PFSK-1 (cell line): ENCODE results near the gene RELA.

Experiments used
- FOXP2 ChIP-seq: optimal IDR thresholded peaks from 2 replicates; pipeline ENCODE3; 2011; ENCODE audit warnings: borderline replicate concordance, control low read depth, inconsistent platforms; ENCODE audit not compliant: insufficient read depth; ENCODE audit errors: extremely low read length, extremely low read depth
- POLR2AphosphoS5 ChIP-seq: IDR thresholded peaks from 2 replicates; pipeline ENCODE4 v1.6.1; 2012; ENCODE audit warnings: low read depth, mild to moderate bottlenecking, control low read depth, low read length, moderate library complexity
- SIN3A ChIP-seq: IDR thresholded peaks from 2 replicates; pipeline ENCODE4 v1.6.1; 2012; ENCODE audit warnings: mild to moderate bottlenecking, low read length, moderate library complexity, borderline replicate concordance; ENCODE audit not compliant: insufficient read depth
- TAF1 ChIP-seq: IDR thresholded peaks from 2 replicates; pipeline ENCODE4 v1.6.1; 2012; ENCODE audit warnings: low read length, control low read depth, borderline replicate concordance; ENCODE audit not compliant: insufficient read depth
- TF ChIP-seq, protein P1 (sequence below), 2 experiments: IDR thresholded peaks; 2 replicates each; pipeline versions ENCODE4 v1.6.1 to v1.8.0; 2011 to 2012; ENCODE audit warnings: low read depth in 2 of 2, low read length in 2 of 2, control low read depth in 1 of 2, inconsistent platforms in 1 of 2, mild to moderate bottlenecking in 1 of 2, moderate library complexity in 1 of 2; ENCODE audit not compliant: insufficient read depth in 1 of 2

The RELA gene

GRCh38 chr11:65637794-65638419 lies 24.8 kb downstream of the RELA start, which contains the start of gene SIPA1:
Gene SIPA1 (plus strand): TSS chr11:65638101. CDS start chr11:65640922, 2,821 bp downstream.
- TF ChIP-seq POLR2AphosphoS5 = peak; percentile 85
- TF ChIP-seq FOXP2 = no peak
- TF ChIP-seq, protein P1, sequence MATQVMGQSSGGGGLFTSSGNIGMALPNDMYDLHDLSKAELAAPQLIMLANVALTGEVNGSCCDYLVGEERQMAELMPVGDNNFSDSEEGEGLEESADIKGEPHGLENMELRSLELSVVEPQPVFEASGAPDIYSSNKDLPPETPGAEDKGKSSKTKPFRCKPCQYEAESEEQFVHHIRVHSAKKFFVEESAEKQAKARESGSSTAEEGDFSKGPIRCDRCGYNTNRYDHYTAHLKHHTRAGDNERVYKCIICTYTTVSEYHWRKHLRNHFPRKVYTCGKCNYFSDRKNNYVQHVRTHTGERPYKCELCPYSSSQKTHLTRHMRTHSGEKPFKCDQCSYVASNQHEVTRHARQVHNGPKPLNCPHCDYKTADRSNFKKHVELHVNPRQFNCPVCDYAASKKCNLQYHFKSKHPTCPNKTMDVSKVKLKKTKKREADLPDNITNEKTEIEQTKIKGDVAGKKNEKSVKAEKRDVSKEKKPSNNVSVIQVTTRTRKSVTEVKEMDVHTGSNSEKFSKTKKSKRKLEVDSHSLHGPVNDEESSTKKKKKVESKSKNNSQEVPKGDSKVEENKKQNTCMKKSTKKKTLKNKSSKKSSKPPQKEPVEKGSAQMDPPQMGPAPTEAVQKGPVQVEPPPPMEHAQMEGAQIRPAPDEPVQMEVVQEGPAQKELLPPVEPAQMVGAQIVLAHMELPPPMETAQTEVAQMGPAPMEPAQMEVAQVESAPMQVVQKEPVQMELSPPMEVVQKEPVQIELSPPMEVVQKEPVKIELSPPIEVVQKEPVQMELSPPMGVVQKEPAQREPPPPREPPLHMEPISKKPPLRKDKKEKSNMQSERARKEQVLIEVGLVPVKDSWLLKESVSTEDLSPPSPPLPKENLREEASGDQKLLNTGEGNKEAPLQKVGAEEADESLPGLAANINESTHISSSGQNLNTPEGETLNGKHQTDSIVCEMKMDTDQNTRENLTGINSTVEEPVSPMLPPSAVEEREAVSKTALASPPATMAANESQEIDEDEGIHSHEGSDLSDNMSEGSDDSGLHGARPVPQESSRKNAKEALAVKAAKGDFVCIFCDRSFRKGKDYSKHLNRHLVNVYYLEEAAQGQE (IDR thresholded peaks at IDR 0.05; ENCODE audit: insufficient read depth in 1 of 2, low read depth in 2 of 2, low read length in 2 of 2) = no peak
- no peak for TF ChIP-seq SIN3A
- TF ChIP-seq TAF1 = no peak; the same call in 1 of the 2 replicates

DNA sequence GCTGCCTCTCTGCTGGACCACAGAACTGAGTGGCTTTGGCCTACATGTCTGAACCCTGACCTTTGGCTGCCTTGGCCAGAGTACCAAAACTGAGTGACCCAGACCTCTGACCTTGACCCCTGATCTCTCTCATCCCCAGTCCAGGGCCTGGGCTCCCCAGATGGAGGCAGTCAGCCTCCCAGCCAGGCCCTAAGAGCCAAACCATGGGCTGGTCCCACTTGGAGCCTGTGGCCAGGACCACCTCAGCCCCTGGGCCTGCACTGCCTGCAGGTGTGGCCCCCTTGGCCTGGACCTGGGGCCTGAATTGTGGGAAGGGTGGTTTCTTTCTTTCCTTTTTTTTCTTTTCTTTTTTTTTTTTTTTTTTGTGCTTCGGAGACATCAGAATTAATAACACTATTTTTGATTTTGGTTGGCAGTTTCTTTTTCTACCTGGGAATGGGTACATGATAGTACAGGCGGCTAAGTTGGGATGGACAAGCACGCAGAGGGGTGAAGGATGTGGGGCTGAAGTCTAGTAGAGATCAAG lies 25.6 kb downstream of the RELA start:
- no peak for TF ChIP-seq POLR2AphosphoS5
- TF ChIP-seq TAF1 = no peak
- no peak for TF ChIP-seq SIN3A
- TF ChIP-seq, protein P1 (IDR thresholded peaks at IDR 0.05; ENCODE audit: insufficient read depth in 1 of 2, low read depth in 2 of 2, low read length in 2 of 2) = no peak

- TF ChIP-seq TAF1 (no peak), SIN3A (no peak), FOXP2 (no peak), POLR2AphosphoS5 (no peak)
- TF ChIP-seq, protein P1 (IDR thresholded peaks at IDR 0.05; ENCODE audit: insufficient read depth in 1 of 2, low read depth in 2 of 2, low read length in 2 of 2) = no peak
These were observed 26.3 kb downstream of the RELA start for GRCh38 chr11:65636108-65637031.

- no peak for TF ChIP-seq SIN3A
These were observed 27.6 kb downstream of the RELA start for GRCh38 chr11:65634905-65635731.

- TF ChIP-seq, protein P1 (IDR thresholded peaks at IDR 0.05; ENCODE audit: insufficient read depth in 1 of 2, low read depth in 2 of 2, low read length in 2 of 2) = no peak
- TF ChIP-seq TAF1 (no peak), POLR2AphosphoS5 (no peak), SIN3A (no peak), FOXP2 (no peak)
These were observed 28.3 kb downstream of the RELA start for GRCh38 chr11:65634440-65634839.
